ENCODE data around the gene DCAKD.
A peak's percentile ranks its signal among the peaks of the same experiment; 100 is the strongest.

DCAKD gene

GRCh38 chr17:45036691-45037090, 14.7 kb downstream of the DCAKD start:
- Histone ChIP-seq H3K4me3 (no peak overlapping the region), H3K27ac (no peak overlapping the region)

- H3K27ac ChIP-seq = no peak overlapping the region
- no peak overlapping the region for H3K4me3 ChIP-seq
These were observed 15.6 kb downstream of the DCAKD start for GRCh38 chr17:45035848-45036247.

GRCh38 chr17:45034599-45034998, 16.8 kb downstream of the DCAKD start:
- Histone ChIP-seq H3K4me3 (no peak overlapping the region), H3K27ac (no peak overlapping the region)

- no peak overlapping the region for H3K4me3 ChIP-seq
- H3K27ac ChIP-seq = no peak overlapping the region
These were observed 19.3 kb downstream of the DCAKD start for GRCh38 chr17:45032174-45032541.

- Histone ChIP-seq H3K27ac (no peak overlapping the region), H3K4me3 (no peak overlapping the region)
These were observed 19.9 kb downstream of the DCAKD start for GRCh38 chr17:45031231-45032173.

GRCh38 chr17:45030733-45031132, 20.7 kb downstream of the DCAKD start:
- Histone ChIP-seq H3K27ac (no peak overlapping the region), H3K4me3 (no peak overlapping the region)

- no peak overlapping the region for H3K27ac ChIP-seq
- H3K4me3 ChIP-seq = no peak overlapping the region
These were observed 21.5 kb downstream of the DCAKD start for GRCh38 chr17:45029758-45030423.

GRCh38 chr17:45029096-45029495, 22.3 kb downstream of the DCAKD start:
- H3K4me3 ChIP-seq = no peak overlapping the region
- no peak overlapping the region for H3K27ac ChIP-seq

GRCh38 chr17:45022655-45023339, 28.6 kb downstream of the DCAKD start:
- Histone ChIP-seq H3K27ac (peak overlapping the region in 6 of 21 experiments; percentile 2 to 73 (median 62)), H3K4me3 (no peak overlapping the region)

GRCh38 chr17:45022288-45022648, 29.2 kb downstream of the DCAKD start:
- H3K4me3 ChIP-seq = peak overlapping the region in 2 of 7 experiments; percentile 23 to 28
- H3K27ac ChIP-seq = peak overlapping the region in 9 of 21 experiments; percentile 39 to 78 (median 62)

- H3K27ac ChIP-seq = peak overlapping the region in 15 of 21 experiments; percentile 19 to 78 (median 62)
- H3K4me3 ChIP-seq = peak overlapping the region; percentile 19 to 28 (median 25)
These were observed 29.7 kb downstream of the DCAKD start for GRCh38 chr17:45021607-45022287.

- Histone ChIP-seq H3K4me3 (no peak overlapping the region), H3K27ac (peak overlapping the region in 1 of 21 experiments; percentile 35)
These were observed 30.9 kb downstream of the DCAKD start for GRCh38 chr17:45020354-45021138.

GRCh38 chr17:45018848-45019711, 32.4 kb downstream of the DCAKD start:
- peak overlapping the region; percentile 37 to 52 (median 44) for H3K4me3 ChIP-seq
- peak overlapping the region in 12 of 21 experiments; percentile 4 to 77 (median 46) for H3K27ac ChIP-seq

GRCh38 chr17:45018514-45018847, 33.0 kb downstream of the DCAKD start:
- peak overlapping the region in 9 of 21 experiments; percentile 4 to 77 (median 45) for H3K27ac ChIP-seq
- H3K4me3 ChIP-seq = peak overlapping the region; percentile 37 to 52 (median 44)

- Histone ChIP-seq H3K4me3 (no peak overlapping the region), H3K27ac (no peak overlapping the region)
These were observed 34.6 kb downstream of the DCAKD start for GRCh38 chr17:45016823-45017222.

- H3K27ac ChIP-seq = no peak overlapping the region
- no peak overlapping the region for H3K4me3 ChIP-seq
These were observed 35.2 kb downstream of the DCAKD start for GRCh38 chr17:45016237-45016636.

- Histone ChIP-seq H3K27ac (no peak overlapping the region), H3K4me3 (no peak overlapping the region)
These were observed 38.1 kb downstream of the DCAKD start for GRCh38 chr17:45013021-45013997.

Measured in skin epidermis (tissue), 12 donors.